Measurements from ENCODE around the gene ARTN. TPM values are rescaled to one million over a fixed set of nuclear protein-coding genes. Genes with fewer than 3 reads are reported as not detected.

Gene ARTN
- total RNA-seq, 2 experiments from 2014 or later: 0.10 to 0.52 TPM

DNA sequence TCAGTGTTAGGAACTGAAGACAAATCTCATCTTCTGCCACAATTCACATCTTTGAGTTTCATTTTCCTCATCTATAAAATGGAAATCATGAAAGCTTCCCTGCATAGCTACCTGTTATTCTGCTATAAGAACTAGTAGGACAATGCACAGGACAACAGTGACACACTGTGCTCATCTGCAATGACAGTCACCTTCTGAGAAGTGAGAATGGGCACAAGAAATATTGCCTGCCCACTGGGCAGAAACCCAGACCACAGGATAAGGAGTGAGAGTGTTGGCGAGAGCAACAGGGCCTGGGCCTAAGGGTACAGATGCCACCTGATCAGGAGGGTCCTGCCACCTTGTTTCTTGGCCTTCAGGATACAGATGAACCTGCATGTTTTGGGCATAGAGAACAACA is 23.3 kb upstream of the ARTN start:
- H3K9me3 Mint-ChIP-seq: no peaks in the 10 kb centered on the region
- H3K4me1 Mint-ChIP-seq: peaks cover 2% of the 10 kb centered on the region
- no peak overlapping the region for H3K27ac Mint-ChIP-seq
- H3K27me3 Mint-ChIP-seq: no peaks in the 10 kb centered on the region
- no peaks in the 10 kb centered on the region for H3K36me3 Mint-ChIP-seq (ENCODE audit: low read depth)
- ChIA-PET CTCF (interaction anchor here (1.2 to 2.1 kb wide), 2 partner anchors 10 to 24 kb away, joined by 3 to 6 read pairs; no protein-coding TSS in a partner anchor), POLR2A (no interaction called here)
- DNase-seq: no peak
- no peak overlapping the region for H3K4me3 Mint-ChIP-seq

DNA sequence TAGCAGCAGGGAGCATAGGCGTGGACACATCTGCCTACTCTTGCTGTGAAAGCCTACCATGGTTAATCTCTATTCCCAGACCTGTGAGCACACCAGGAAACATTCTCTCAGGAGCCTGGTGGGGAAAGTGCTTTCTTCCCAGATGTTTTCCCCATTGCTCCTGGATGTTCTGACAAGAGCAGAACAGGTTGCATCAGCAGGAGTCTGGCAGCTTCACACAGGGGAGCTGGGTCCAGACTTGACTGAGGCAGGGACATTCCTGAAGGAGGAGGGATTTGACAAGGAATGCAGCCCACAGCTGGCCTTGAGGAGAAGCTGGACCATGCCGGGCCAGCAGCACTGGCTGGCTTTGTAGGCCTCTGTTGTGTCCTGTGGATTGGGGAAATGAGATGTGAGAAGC is 21.0 kb upstream of the ARTN start:
- Mint-ChIP-seq H3K27me3 (no peaks in the 10 kb centered on the region), H3K36me3 (ENCODE audit: low read depth) (no peaks in the 10 kb centered on the region), H3K4me3 (no peak overlapping the region), H3K4me1 (no peaks in the 10 kb centered on the region), H3K9me3 (no peaks in the 10 kb centered on the region), H3K27ac (no peak overlapping the region)
- CTCF ChIA-PET: interaction anchor here (0.9 to 1.1 kb wide), 2 partner anchors 12 to 18 kb away, joined by 3 read pairs; no protein-coding TSS in a partner anchor
- no peak for DNase-seq
- POLR2A ChIA-PET: no interaction called here

DNA sequence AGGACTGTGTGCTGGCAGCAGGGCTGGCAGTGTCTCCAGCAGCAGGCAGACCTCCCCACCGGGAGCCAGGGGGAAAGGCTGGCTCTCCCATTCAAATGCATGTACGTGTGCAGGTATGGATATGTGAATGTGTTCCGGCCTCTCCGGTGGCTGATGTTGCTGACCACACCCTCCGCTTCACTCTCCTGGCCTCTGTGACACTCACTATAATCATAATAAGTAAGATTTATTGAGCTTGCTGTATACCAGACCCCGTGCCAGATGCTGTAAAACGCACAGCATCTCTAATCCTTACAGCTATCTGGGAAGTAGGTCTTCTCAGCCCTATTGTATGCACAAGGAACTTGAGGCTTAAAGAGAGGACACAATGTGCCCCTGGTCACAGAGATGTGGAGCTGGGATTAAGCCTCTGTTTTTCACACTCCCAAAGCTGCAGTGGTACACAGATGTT is 20.5 kb upstream of the ARTN start:
- CTCF ChIA-PET: interaction anchor here (0.9 to 1.0 kb wide), 2 partner anchors 13 to 25 kb away, joined by 3 read pairs; no protein-coding TSS in a partner anchor

DNA sequence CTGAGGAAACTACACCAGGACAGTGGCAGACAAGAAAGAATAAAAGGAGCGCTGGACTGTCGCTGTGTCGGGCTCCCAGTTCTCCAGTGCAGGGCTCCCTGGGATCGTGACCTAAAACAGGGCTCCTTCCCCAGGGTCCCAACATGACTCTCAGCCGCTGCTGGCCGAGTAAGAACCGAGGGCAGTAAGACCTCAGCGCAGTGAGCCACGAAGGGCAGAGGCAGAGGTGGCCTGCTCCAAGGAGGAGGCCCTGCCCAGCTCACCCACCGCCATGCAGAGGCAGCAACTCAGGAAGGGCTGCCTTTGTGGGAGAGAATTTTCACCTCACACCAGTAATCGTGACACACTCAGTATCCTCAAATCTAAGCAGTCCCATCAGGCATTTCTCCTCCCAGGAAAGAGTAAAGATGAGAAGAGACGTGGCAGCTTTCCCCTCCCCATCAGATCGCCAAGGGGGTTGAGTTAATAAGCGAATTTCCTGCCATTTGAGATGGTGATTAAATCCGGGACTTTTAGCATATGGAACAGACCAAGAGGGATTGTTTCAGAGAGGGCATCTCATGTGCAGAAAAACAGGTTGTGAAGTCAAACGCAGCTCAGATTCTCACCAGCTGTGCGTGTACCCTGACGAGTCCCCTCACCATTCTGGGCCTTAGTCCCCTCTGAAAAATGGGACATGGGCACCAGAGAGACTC is 19.8 kb upstream of the ARTN start:
- no peak for DNase-seq
- ChIA-PET POLR2A (no interaction called here), CTCF (interaction anchor here (0.6 to 1.0 kb wide), 3 partner anchors 13 to 246 kb away, joined by 3 to 4 read pairs (median 3); no protein-coding TSS in a partner anchor)
- H3K36me3 Mint-ChIP-seq (ENCODE audit: low read depth): no peaks in the 10 kb centered on the region
- no peak overlapping the region for H3K4me3 Mint-ChIP-seq
- no peaks in the 10 kb centered on the region for H3K9me3 Mint-ChIP-seq
- H3K27me3 Mint-ChIP-seq: no peaks in the 10 kb centered on the region
- H3K27ac Mint-ChIP-seq: no peak overlapping the region
- H3K4me1 Mint-ChIP-seq: no peaks in the 10 kb centered on the region

More for the DNA sequence above, 20.5 kb upstream of the ARTN start:
- POLR2A ChIA-PET: no interaction called here
- Mint-ChIP-seq H3K27ac (no peak overlapping the region), H3K36me3 (ENCODE audit: low read depth) (no peaks in the 10 kb centered on the region), H3K4me3 (no peak overlapping the region), H3K9me3 (no peaks in the 10 kb centered on the region), H3K27me3 (no peaks in the 10 kb centered on the region), H3K4me1 (no peaks in the 10 kb centered on the region)
- DNase-seq: no peak

DNA sequence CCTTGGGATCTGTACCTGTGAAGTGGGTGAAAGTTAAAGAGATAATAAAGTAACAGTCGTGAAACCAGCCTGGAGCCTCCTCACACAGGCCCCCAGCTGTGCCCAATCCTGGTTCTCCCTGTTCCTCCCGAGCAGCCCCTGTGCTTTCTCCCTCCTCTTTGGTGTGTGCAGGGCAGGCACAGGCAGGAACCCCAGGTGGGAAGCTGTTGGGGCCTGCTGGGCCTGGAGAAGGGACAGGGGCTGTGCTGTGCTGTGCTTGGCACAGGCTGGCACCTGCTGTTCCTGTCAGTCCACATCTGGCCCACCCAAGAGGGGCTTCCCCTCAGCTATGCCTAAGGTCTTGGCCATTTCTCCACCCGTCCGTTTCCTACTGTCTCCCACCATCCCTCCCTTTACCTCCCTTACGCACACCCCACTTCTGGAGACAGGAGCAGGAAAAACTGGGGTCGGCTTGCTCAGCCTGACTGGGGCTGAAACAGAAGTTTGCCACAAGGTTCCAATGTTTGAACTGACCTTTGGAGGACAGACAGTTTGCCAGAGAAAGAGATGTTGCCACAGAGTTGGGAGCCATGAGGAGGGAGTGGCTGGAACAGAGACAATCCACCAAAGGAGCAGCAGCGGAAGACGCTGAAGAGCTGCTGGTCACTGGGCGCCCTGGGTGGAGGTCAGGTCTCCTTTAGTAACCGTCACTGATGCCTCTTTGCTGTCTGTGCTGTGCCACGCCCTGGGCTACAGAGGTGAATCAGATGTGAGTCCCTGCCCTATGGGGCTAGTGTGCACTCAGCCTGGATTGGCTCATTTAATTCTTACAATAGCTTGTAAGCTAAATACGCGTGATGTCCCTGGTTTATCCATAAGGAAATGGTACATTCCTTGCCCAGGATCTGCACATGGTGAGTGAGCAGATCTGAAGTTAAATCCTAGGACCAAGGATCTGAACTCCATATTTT is 18.8 kb upstream of the ARTN start:
- Mint-ChIP-seq H3K4me1 (peaks cover 7% of the 10 kb centered on the region), H3K36me3 (ENCODE audit: low read depth) (no peaks in the 10 kb centered on the region), H3K9me3 (no peaks in the 10 kb centered on the region), H3K4me3 (no peak overlapping the region), H3K27me3 (no peaks in the 10 kb centered on the region), H3K27ac (no peak overlapping the region)
- ChIA-PET CTCF (no interaction called here), POLR2A (interaction anchor here (0.6 kb wide), 1 partner anchor 134 kb away, joined by 3 read pairs; no protein-coding TSS in a partner anchor)
- DNase-seq: no peak

DNA sequence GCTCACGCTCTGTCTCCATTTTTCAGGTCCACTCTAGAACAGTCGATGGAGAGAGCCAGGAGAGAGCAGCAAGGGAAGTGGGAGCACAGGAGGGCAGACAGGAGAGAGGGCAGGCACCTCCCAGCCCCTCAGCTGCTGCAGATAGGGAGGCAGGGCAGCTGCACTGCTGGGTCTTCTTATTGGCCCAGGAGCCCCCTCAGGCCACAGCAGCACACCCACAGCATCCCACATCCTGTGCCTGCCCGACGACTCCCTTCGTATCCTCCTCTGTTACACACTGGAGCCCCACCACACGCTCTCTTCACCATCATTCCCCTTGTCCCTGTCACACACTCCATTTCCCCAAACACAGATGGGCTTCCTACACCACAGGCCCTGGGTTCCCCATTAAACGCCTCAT is 13.7 kb upstream of the ARTN start:
- POLR2A ChIA-PET: no interaction called here
- Mint-ChIP-seq H3K27me3 (no peaks in the 10 kb centered on the region), H3K4me3 (no peak overlapping the region), H3K9me3 (no peaks in the 10 kb centered on the region), H3K4me1 (peaks cover 15% of the 10 kb centered on the region), H3K36me3 (ENCODE audit: low read depth) (no peaks in the 10 kb centered on the region), H3K27ac (no peak overlapping the region)
- CTCF ChIA-PET: interaction anchor here (0.6 to 1.9 kb wide), 2 partner anchors 9 to 15 kb away, joined by 3 to 8 read pairs; no protein-coding TSS in a partner anchor
- no peak for DNase-seq

DNA sequence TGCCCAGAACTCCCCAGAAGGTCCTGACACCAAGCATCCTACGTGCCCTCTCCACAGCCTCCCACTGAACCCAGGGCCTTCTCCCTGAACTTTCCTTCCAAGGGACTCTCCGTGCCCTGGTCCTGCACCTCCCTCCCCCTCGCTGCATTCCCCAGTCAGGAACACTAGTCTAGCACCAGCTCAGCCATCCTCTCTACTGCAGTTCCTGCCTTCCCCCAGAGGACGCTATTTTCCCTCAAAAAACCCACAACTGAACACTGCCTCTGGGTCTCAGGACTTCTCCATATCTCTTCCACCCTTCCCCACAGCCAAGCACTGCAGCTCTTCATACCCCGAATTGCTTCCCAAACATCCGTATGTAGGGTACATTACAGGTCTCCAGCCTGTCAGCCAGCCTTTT is 12.6 kb upstream of the ARTN start:
- H3K4me1 Mint-ChIP-seq: peaks cover 15% of the 10 kb centered on the region
- H3K9me3 Mint-ChIP-seq: no peaks in the 10 kb centered on the region
- H3K27ac Mint-ChIP-seq: no peak overlapping the region
- CTCF ChIA-PET: interaction anchor here (1.3 kb wide), 1 partner anchor 13 kb away, joined by 9 read pairs; the partner anchor contains the start of gene ARTN
- POLR2A ChIA-PET: no interaction called here
- H3K36me3 Mint-ChIP-seq (ENCODE audit: low read depth): no peaks in the 10 kb centered on the region
- no peak for DNase-seq
- no peaks in the 10 kb centered on the region for H3K27me3 Mint-ChIP-seq
- no peak overlapping the region for H3K4me3 Mint-ChIP-seq

DNA sequence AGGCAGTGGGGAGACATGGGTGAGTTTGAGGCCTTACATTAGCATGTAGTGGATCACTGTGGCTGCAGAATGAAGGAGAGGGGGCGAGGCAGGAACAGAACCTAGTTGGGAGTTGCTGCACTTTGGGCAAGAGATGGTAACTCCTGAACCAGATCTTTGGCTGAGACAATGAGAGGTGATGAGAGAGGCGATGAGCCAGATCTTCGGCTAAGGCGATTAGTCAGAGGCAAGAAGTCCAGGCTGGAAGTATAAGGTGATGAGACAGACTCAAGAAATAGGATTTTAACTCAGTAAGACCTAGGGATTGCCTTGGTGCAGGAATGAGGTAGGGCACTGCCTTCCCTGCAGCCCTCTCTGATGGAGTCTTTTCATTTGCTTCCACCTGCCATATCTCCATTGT is 9.1 kb upstream of the ARTN start:
- Mint-ChIP-seq H3K27ac (no peak overlapping the region), H3K9me3 (no peaks in the 10 kb centered on the region), H3K27me3 (no peaks in the 10 kb centered on the region), H3K36me3 (ENCODE audit: low read depth) (no peaks in the 10 kb centered on the region), H3K4me1 (peaks cover 11% of the 10 kb centered on the region), H3K4me3 (no peak overlapping the region)
- no peak for DNase-seq
- POLR2A ChIA-PET: interaction anchor here (0.5 kb wide), 1 partner anchor 223 kb away, joined by 3 read pairs; no protein-coding TSS in a partner anchor
- CTCF ChIA-PET: interaction anchor here (1.1 to 2.4 kb wide), 2 partner anchors 10 to 160 kb away, joined by 3 to 15 read pairs; no protein-coding TSS in a partner anchor

DNA sequence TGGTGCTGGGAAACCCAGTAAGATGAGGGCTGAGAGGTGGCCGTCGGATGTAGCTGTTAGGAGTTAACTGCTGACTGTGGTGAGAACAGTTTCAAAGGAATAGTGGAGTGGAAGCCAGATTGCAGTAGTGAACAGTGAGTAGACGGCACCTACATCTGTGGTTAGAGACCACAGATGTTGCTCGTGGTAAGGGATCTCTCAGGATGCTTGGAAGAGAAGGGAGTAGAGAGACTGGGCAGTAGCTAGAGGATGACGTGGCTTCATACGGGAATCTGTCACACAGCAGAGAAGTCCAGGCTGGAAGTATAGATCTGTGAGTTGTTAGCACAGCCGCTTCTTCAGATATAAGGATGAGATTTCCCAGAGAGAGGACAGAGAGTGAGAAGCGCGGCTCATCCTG is 7.8 kb upstream of the ARTN start:
- H3K27ac Mint-ChIP-seq: no peak overlapping the region
- no peaks in the 10 kb centered on the region for H3K9me3 Mint-ChIP-seq
- H3K4me1 Mint-ChIP-seq: peaks cover 2% of the 10 kb centered on the region
- H3K27me3 Mint-ChIP-seq: no peaks in the 10 kb centered on the region
- no peak for DNase-seq
- ChIA-PET CTCF (interaction anchor here (2.4 kb wide), 1 partner anchor 9 kb away, joined by 15 read pairs; no protein-coding TSS in a partner anchor), POLR2A (no interaction called here)
- no peak overlapping the region for H3K4me3 Mint-ChIP-seq
- no peaks in the 10 kb centered on the region for H3K36me3 Mint-ChIP-seq (ENCODE audit: low read depth)

DNA sequence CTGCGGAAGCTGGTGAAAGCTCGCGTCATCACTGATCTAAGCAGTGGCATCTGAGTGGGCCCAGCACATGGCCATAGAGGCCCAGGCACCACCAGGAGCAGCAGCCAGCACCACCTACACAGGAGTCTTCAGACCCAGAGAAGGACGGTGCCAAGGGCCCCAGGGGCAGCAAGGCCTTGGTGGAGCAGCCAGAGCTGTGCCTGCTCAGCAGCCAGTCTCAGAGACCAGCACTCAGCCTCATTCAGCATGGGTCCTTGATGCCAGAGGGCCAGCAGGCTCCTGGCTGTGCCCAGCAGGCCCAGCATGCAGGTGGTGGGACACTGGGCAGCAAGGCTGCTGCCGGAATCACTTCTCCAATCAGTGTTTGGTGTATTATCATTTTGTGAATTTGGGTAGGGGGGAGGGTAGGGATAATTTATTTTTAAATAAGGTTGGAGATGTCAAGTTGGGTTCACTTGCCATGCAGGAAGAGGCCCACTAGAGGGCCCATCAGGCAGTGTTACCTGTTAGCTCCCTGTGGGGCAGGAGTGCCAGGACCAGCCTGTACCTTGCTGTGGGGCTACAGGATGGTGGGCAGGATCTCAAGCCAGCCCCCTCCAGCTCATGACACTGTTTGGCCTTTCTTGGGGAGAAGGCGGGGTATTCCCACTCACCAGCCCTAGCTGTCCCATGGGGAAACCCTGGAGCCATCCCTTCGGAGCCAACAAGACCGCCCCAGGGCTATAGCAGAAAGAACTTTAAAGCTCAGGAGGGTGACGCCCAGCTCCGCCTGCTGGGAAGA is 3.2 kb upstream of the ARTN start:
- Mint-ChIP-seq H3K27me3 (peaks cover 16% of the 10 kb centered on the region), H3K36me3 (ENCODE audit: low read depth) (no peaks in the 10 kb centered on the region), H3K4me1 (peaks cover 14% of the 10 kb centered on the region), H3K4me3 (no peak overlapping the region), H3K9me3 (no peaks in the 10 kb centered on the region), H3K27ac (no peak overlapping the region)
- ChIA-PET CTCF (interaction anchor here (0.8 to 1.4 kb wide), 5 partner anchors 10 to 167 kb away, joined by 3 to 5 read pairs (median 3); no protein-coding TSS in a partner anchor), POLR2A (no interaction called here)
- DNase-seq: peak; percentile 31

DNA sequence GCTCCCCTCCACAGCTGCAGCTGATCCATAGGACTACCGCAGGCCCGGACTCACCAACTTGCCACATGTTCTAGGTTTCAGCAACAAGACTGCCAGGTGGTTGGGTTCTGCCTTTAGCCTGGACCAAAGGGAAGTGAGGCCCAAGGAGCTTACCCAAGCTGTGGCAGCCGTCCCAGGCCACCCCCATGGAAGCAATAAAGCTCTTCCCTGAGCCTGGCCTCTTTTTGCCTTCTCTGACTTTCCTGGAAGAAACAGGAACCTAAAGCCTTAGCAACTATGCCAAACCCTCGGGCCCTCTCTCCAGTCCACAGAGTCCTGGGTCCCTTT is 2.7 kb upstream of the ARTN start:
- Mint-ChIP-seq H3K36me3 (ENCODE audit: low read depth) (no peaks in the 10 kb centered on the region), H3K4me3 (no peak overlapping the region), H3K27me3 (peaks cover 19% of the 10 kb centered on the region), H3K4me1 (peaks cover 14% of the 10 kb centered on the region), H3K9me3 (no peaks in the 10 kb centered on the region), H3K27ac (no peak overlapping the region)
- ChIA-PET POLR2A (no interaction called here), CTCF (interaction anchor here (0.8 to 1.4 kb wide), 5 partner anchors 9 to 167 kb away, joined by 3 to 5 read pairs (median 3); no protein-coding TSS in a partner anchor)
- no peak for DNase-seq
